Spleen (tissue), 7 donors: ENCODE measurements around the gene ESYT1.

Source experiments
- CTCF ChIP-seq, 11 experiments: fragments of 200-600 bp in 7 of 11; fragments of 450-650 bp in 4 of 11; sonication (generic) in 4 of 11; IDR thresholded peaks in 8 of 11; conservative IDR thresholded peaks in 3 of 11; 1 replicate in 7 of 11; 2 replicates in 4 of 11; pipeline versions ENCODE4 v1.4.0 to v1.8.0; 2016 to 2021; ENCODE audit warnings: antibody characterized with exemption in 11 of 11, inconsistent platforms in 4 of 11, mild to moderate bottlenecking in 1 of 11
- POLR2A ChIP-seq, 3 donors: fragments of 450-650 bp; IDR thresholded peaks; one replicate each; pipeline ENCODE4 v1.5.1; 2017; ENCODE audit warnings: antibody characterized with exemption in 3 of 3, mild to moderate bottlenecking in 1 of 3
- POLR2AphosphoS5 ChIP-seq, 3 donors: sonication (generic); formaldehyde crosslinking; IDR thresholded peaks; one replicate each; pipeline ENCODE4 v1.5.1; 2017; ENCODE audit warnings: antibody characterized with exemption in 3 of 3
- donor health status: DM: no; HTN: no; CAD: no; lungs with moderate emphysema.
- donor health status: DM: no; HTN: no; CAD: no.
- donor health status: DM: no; HTN: no; CAD: no.

GRCh38 chr12:56084958-56085543, 43.0 kb upstream of the ESYT1 start:
- TF ChIP-seq CTCF (IDR thresholded peaks at IDR 0.05 in 8 of 11, conservative IDR thresholded peaks at IDR 0.05 in 3 of 11) (peak in 4 of 11 experiments; percentile 10 to 34 (median 18)), POLR2A (IDR thresholded peaks at IDR 0.05) (no peak), POLR2AphosphoS5 (IDR thresholded peaks at IDR 0.05) (no peak)
